Rectal smooth muscle tissue (tissue), 1 donor: ENCODE data around the gene HYAL4.
"Not testable (repeated sequence)": the region's sequence is repeated elsewhere in the genome, so short reads cannot be mapped to it uniquely, and the experiment has no call there.

ENCODE experiments used
- H3K27ac ChIP-seq: one replicate; pipeline ENCODE4 v1.7.0; 2013; ENCODE audit warnings: low read depth, low read length, inconsistent platforms
- H3K27me3 ChIP-seq: one replicate; pipeline ENCODE4 v1.7.0; 2013; ENCODE audit warnings: low read length; ENCODE audit not compliant: control insufficient read depth, insufficient read depth
- H3K36me3 ChIP-seq: one replicate; pipeline ENCODE4 v1.7.0; 2013; ENCODE audit warnings: low read length; ENCODE audit not compliant: control insufficient read depth, insufficient read depth
- H3K4me1 ChIP-seq: one replicate; pipeline ENCODE4 v1.7.0; 2013; ENCODE audit warnings: low read length; ENCODE audit not compliant: control insufficient read depth, insufficient read depth
- H3K4me3 ChIP-seq: one replicate; pipeline ENCODE4 v1.7.0; 2013; ENCODE audit warnings: low read length
- H3K9ac ChIP-seq: one replicate; pipeline ENCODE4 v1.7.0; 2013; ENCODE audit warnings: low read length

The HYAL4 gene

GRCh38 chr7:123854291-123854690 is 9.3 kb downstream of the HYAL4 start:
- H3K4me3 ChIP-seq, H3K9ac ChIP-seq, H3K27ac ChIP-seq, H3K36me3 ChIP-seq, H3K4me1 ChIP-seq, H3K27me3 ChIP-seq: not testable (repeated sequence)

GRCh38 chr7:123856428-123856827 is 11.5 kb downstream of the HYAL4 start:
- not testable (repeated sequence) for H3K4me1 ChIP-seq, H3K36me3 ChIP-seq, H3K27ac ChIP-seq, H3K4me3 ChIP-seq, H3K9ac ChIP-seq, H3K27me3 ChIP-seq

- H3K4me1 ChIP-seq = no peaks in the 10 kb centered on the region
- H3K36me3 ChIP-seq = no peaks in the 10 kb centered on the region
- H3K27ac ChIP-seq = no peak overlapping the region
- no peaks in the 10 kb centered on the region for H3K27me3 ChIP-seq
- H3K9ac ChIP-seq = no peak overlapping the region
- no peak overlapping the region for H3K4me3 ChIP-seq
Observed at GRCh38 chr7:123860848-123861247, 15.9 kb downstream of the HYAL4 start.

- H3K9ac ChIP-seq = no peak overlapping the region
- H3K36me3 ChIP-seq = no peaks in the 10 kb centered on the region
- H3K4me3 ChIP-seq = no peak overlapping the region
- H3K4me1 ChIP-seq = no peaks in the 10 kb centered on the region
- H3K27ac ChIP-seq = no peak overlapping the region
- H3K27me3 ChIP-seq = no peaks in the 10 kb centered on the region
Observed at GRCh38 chr7:123862775-123863174, 17.8 kb downstream of the HYAL4 start.

DNA sequence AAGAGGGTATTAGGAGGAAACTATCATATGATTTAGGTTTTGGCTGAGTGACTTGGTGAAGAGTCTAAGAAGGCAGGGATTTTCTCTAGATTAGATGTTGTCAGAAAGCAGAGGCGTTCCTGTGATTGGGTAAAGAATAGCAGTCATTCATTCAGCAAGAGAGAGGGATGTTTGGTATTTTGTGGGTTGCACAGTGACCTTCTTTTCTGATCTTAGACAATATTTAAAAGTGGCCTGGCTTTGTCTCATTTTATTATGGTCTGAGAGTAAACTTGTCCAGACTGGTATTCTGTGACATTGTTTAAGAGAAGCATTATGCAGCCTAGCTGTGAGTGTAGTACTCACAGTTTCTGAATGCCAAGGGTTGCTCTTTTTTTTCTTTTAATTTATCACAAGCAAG is 18.5 kb downstream of the HYAL4 start:
- Histone ChIP-seq H3K9ac (no peak overlapping the region), H3K4me1 (no peaks in the 10 kb centered on the region), H3K27me3 (no peaks in the 10 kb centered on the region), H3K27ac (no peak overlapping the region), H3K4me3 (no peak overlapping the region), H3K36me3 (no peaks in the 10 kb centered on the region)

GRCh38 chr7:123864012-123864411 is 19.0 kb downstream of the HYAL4 start:
- H3K9ac ChIP-seq = no peak overlapping the region
- no peaks in the 10 kb centered on the region for H3K27me3 ChIP-seq
- no peaks in the 10 kb centered on the region for H3K36me3 ChIP-seq
- no peaks in the 10 kb centered on the region for H3K4me1 ChIP-seq
- no peak overlapping the region for H3K27ac ChIP-seq
- no peak overlapping the region for H3K4me3 ChIP-seq

GRCh38 chr7:123864436-123864835 is 19.5 kb downstream of the HYAL4 start:
- Histone ChIP-seq H3K4me1 (no peaks in the 10 kb centered on the region), H3K27ac (no peak overlapping the region)

DNA sequence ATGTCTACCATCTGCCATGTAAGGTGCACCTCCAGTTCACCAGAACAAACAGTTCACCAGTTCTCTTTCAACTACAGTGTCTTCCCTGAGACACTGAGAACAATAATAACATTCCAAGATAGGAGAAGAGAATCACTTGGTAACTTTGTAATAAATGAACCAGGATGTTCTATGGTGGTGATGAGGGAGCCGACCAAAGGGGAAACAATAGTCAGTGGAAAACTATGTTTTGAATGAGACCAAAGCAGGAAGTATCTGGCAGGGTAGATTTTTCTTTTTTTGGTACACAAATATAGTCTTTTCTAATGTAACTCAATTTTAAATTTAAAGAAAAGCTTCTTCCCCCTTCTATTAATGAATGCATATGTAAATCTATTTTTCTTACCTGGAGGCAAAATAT is 20.0 kb downstream of the HYAL4 start:
- Histone ChIP-seq H3K27me3 (no peaks in the 10 kb centered on the region), H3K36me3 (no peaks in the 10 kb centered on the region), H3K4me3 (no peak overlapping the region), H3K4me1 (no peaks in the 10 kb centered on the region), H3K9ac (no peak overlapping the region), H3K27ac (no peak overlapping the region)

More at GRCh38 chr7:123864436-123864835, 19.5 kb downstream of the HYAL4 start:
- Histone ChIP-seq H3K27me3 (no peaks in the 10 kb centered on the region), H3K9ac (no peak overlapping the region), H3K4me3 (no peak overlapping the region), H3K36me3 (no peaks in the 10 kb centered on the region)

- Histone ChIP-seq H3K36me3 (no peaks in the 10 kb centered on the region), H3K4me1 (no peaks in the 10 kb centered on the region), H3K4me3 (no peak overlapping the region), H3K9ac (no peak overlapping the region), H3K27me3 (no peaks in the 10 kb centered on the region), H3K27ac (no peak overlapping the region)
Observed at GRCh38 chr7:123865517-123866117, 20.6 kb downstream of the HYAL4 start.

- Histone ChIP-seq H3K4me1 (no peaks in the 10 kb centered on the region), H3K4me3 (no peak overlapping the region), H3K9ac (no peak overlapping the region), H3K27ac (no peak overlapping the region), H3K36me3 (no peaks in the 10 kb centered on the region), H3K27me3 (no peaks in the 10 kb centered on the region)
Observed at GRCh38 chr7:123867225-123867624, 22.3 kb downstream of the HYAL4 start.

- H3K27me3 ChIP-seq = no peaks in the 10 kb centered on the region
- H3K4me3 ChIP-seq = no peak overlapping the region
- H3K36me3 ChIP-seq = no peaks in the 10 kb centered on the region
- H3K4me1 ChIP-seq = no peaks in the 10 kb centered on the region
- no peak overlapping the region for H3K9ac ChIP-seq
- no peak overlapping the region for H3K27ac ChIP-seq
Observed at GRCh38 chr7:123871998-123872867, 27.3 kb downstream of the HYAL4 start.

DNA sequence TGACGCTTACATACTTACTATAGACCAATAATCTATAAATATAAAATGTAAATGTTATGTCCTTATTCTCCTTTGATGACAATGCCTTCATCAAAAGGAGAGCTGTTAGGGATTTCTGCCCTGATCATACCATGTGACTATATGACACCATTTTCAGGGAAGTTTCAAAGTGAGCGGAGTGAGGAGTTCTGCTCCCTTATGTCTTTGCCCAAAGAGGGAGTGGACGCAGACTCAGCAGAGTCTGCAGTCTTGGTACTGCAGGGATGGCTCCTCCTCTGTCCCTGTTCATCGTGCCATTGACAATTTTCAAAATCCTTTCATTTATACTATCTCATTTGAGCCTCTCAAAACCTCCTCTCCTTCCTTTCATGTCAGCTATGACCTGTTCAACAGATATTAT is 27.9 kb downstream of the HYAL4 start:
- H3K9ac ChIP-seq = no peak overlapping the region

More for the DNA sequence above, 27.9 kb downstream of the HYAL4 start:
- no peaks in the 10 kb centered on the region for H3K36me3 ChIP-seq
- H3K4me3 ChIP-seq = no peak overlapping the region
- no peaks in the 10 kb centered on the region for H3K4me1 ChIP-seq
- H3K27ac ChIP-seq = no peak overlapping the region
- no peaks in the 10 kb centered on the region for H3K27me3 ChIP-seq
